ENCODE measurements around the gene CACNA1I. TPM values are rescaled to one million over a fixed set of nuclear protein-coding genes. Genes with fewer than 3 reads are reported as not detected.

The CACNA1I gene
- total RNA-seq, 1 experiment from 2014 or later, result 2.1 TPM

GRCh38 chr22:39731881-39732555, 161.5 kb downstream of the CACNA1I start:
- ChIA-PET POLR2A (no interaction called here), CTCF (interaction anchor here (0.6 to 2.8 kb wide), 11 partner anchors 11 to 1230 kb away, joined by 3 to 17 read pairs (median 3); no protein-coding TSS in a partner anchor)
- no peaks in the 10 kb centered on the region for H3K27me3 Mint-ChIP-seq (ENCODE audit: low read depth)
- no peaks in the 10 kb centered on the region for H3K36me3 Mint-ChIP-seq
- H3K4me1 Mint-ChIP-seq, result peaks cover 15% of the 10 kb centered on the region; the same call in 1 of the 2 replicates
- H3K9me3 Mint-ChIP-seq, result no peaks in the 10 kb centered on the region
- TF ChIP-seq ZNF532 (CRISPR knock-in tag; IDR thresholded peaks at IDR 0.05; ENCODE audit: borderline replicate concordance), result no peak
- no peak for TF ChIP-seq MYBL2 (CRISPR knock-in tag; IDR thresholded peaks at IDR 0.05)
- no peak for TF ChIP-seq TP53 (CRISPR knock-in tag; IDR thresholded peaks at IDR 0.05)
- no peak for TF ChIP-seq NFYB (CRISPR knock-in tag; conservative IDR thresholded peaks at IDR 0.05; ENCODE audit: low read depth)
- no peak for TF ChIP-seq ZMAT4 (CRISPR knock-in tag; IDR thresholded peaks at IDR 0.05)
- no peak for TF ChIP-seq STAT6 (CRISPR knock-in tag; conservative IDR thresholded peaks at IDR 0.05; ENCODE audit: low read depth)
- no peak for TF ChIP-seq ATF3 (CRISPR knock-in tag; conservative IDR thresholded peaks at IDR 0.05)
- no peak for TF ChIP-seq E2F1 (CRISPR knock-in tag; IDR thresholded peaks at IDR 0.05)
- no peak for TF ChIP-seq CBFB (CRISPR knock-in tag; IDR thresholded peaks at IDR 0.05; ENCODE audit: low read depth)
- TF ChIP-seq MLX (CRISPR knock-in tag; IDR thresholded peaks at IDR 0.05), result no peak
- TF ChIP-seq FOXK1 (CRISPR knock-in tag; IDR thresholded peaks at IDR 0.05), result no peak
- no peak for TF ChIP-seq ESRRA (CRISPR knock-in tag; IDR thresholded peaks at IDR 0.05; ENCODE audit: borderline replicate concordance)
- no peak for TF ChIP-seq ZSCAN18 (CRISPR knock-in tag; IDR thresholded peaks at IDR 0.05)
- no peak overlapping the region for H3K27ac Mint-ChIP-seq
- H3K4me3 Mint-ChIP-seq, result no peak overlapping the region
- no peak for DNase-seq (ENCODE audit: low spot score)
- peak; percentile 60 for ATAC-seq
